Mesenchymal stem cell (in vitro differentiated cells and primary cell): ENCODE results near the gene ZNF862. TPM values are rescaled to one million over a fixed set of nuclear protein-coding genes. Genes with fewer than 3 reads are reported as not detected.

Source experiments
- DNase-seq: peaks from one replicate; pipeline ENCODE4 v3.0.0-alpha.2; 2013
- H2AFZ ChIP-seq: one replicate; pipeline ENCODE4 v1.6.1; 2013; ENCODE audit warnings: low read depth, mild to moderate bottlenecking, control low read depth, inconsistent platforms, low read length, moderate library complexity
- H2AK5ac ChIP-seq: 2 replicates; pipeline ENCODE4 v1.6.1; 2013; ENCODE audit warnings: low read length, moderate library complexity, mild to moderate bottlenecking, inconsistent platforms; ENCODE audit not compliant: severe bottlenecking
- H2BK120ac ChIP-seq: one replicate; pipeline ENCODE4 v1.6.1; 2013; ENCODE audit warnings: low read depth, mild to moderate bottlenecking, inconsistent platforms, low read length, moderate library complexity
- H2BK12ac ChIP-seq, 2 experiments: one replicate each; pipeline ENCODE4 v1.6.1; 2013; ENCODE audit warnings: inconsistent platforms in 2 of 2, low read length in 2 of 2, mild to moderate bottlenecking in 2 of 2, moderate library complexity in 2 of 2, control low read depth in 1 of 2
- H2BK15ac ChIP-seq: one replicate; pipeline ENCODE4 v1.6.1; 2013; ENCODE audit warnings: mild to moderate bottlenecking, low read depth, inconsistent platforms; ENCODE audit not compliant: poor library complexity, severe bottlenecking
- H2BK5ac ChIP-seq: 2 replicates; pipeline ENCODE4 v1.6.1; 2013; ENCODE audit warnings: low read depth, mild to moderate bottlenecking, low read length, control low read depth, inconsistent platforms; ENCODE audit not compliant: poor library complexity, severe bottlenecking
- H3K14ac ChIP-seq, 2 experiments: one replicate each; pipeline ENCODE4 v1.6.1; 2013; ENCODE audit warnings: inconsistent platforms in 2 of 2, low read length in 2 of 2, control low read depth in 1 of 2, mild to moderate bottlenecking in 1 of 2, moderate library complexity in 1 of 2
- H3K18ac ChIP-seq, 2 experiments: one replicate each; pipeline ENCODE4 v1.6.1; 2013; ENCODE audit warnings: inconsistent platforms in 2 of 2, low read length in 2 of 2, control low read depth in 1 of 2, low read depth in 1 of 2, mild to moderate bottlenecking in 1 of 2
- H3K23ac ChIP-seq, 2 experiments: one replicate each; pipeline ENCODE4 v1.6.1; 2013; ENCODE audit warnings: inconsistent platforms in 2 of 2, low read length in 2 of 2, mild to moderate bottlenecking in 2 of 2, moderate library complexity in 2 of 2, control low read depth in 1 of 2
- H3K27ac ChIP-seq: 2 replicates; pipeline ENCODE4 v1.5.1; 2013; ENCODE audit warnings: mild to moderate bottlenecking, moderate library complexity, low read length, control low read depth, inconsistent platforms; ENCODE audit not compliant: poor library complexity, severe bottlenecking
- H3K27me3 ChIP-seq, 2 experiments: 2 replicates each; pipeline versions ENCODE4 v1.6.1 to v1.7.0; 2013; ENCODE audit warnings: low read length in 2 of 2, mild to moderate bottlenecking in 2 of 2, moderate library complexity in 2 of 2, control low read depth in 1 of 2, inconsistent platforms in 1 of 2; ENCODE audit not compliant: control insufficient read depth in 1 of 2, insufficient read depth in 1 of 2
- H3K36me3 ChIP-seq, 2 experiments: 2 replicates each; pipeline versions ENCODE4 v1.6.1 to v1.7.0; 2013; ENCODE audit warnings: low read length in 2 of 2, control low read depth in 1 of 2, inconsistent platforms in 1 of 2, low read depth in 1 of 2, mild to moderate bottlenecking in 1 of 2; ENCODE audit not compliant: insufficient read depth in 2 of 2, control insufficient read depth in 1 of 2
- H3K4ac ChIP-seq, 2 experiments: one replicate each; pipeline ENCODE4 v1.6.1; 2013; ENCODE audit warnings: inconsistent platforms in 2 of 2, low read length in 2 of 2, mild to moderate bottlenecking in 2 of 2, moderate library complexity in 2 of 2, control low read depth in 1 of 2, low read depth in 1 of 2
- H3K4me1 ChIP-seq: 2 replicates; pipeline ENCODE4 v1.6.1; 2013; ENCODE audit warnings: low read depth, low read length, control low read depth; ENCODE audit not compliant: control insufficient read depth, insufficient read depth
- H3K4me2 ChIP-seq: 2 replicates; pipeline ENCODE4 v1.6.1; 2013; ENCODE audit warnings: low read length, mild to moderate bottlenecking, inconsistent platforms; ENCODE audit not compliant: poor library complexity, severe bottlenecking
- H3K4me3 ChIP-seq, 2 experiments: 2 replicates each; pipeline versions ENCODE4 v1.5.1 to v1.7.0; 2013; ENCODE audit warnings: low read length in 2 of 2, mild to moderate bottlenecking in 2 of 2, control low read depth in 1 of 2, low read depth in 1 of 2; ENCODE audit not compliant: insufficient read depth in 1 of 2
- H3K79me1 ChIP-seq: replicated peaks from 2 replicates; pipeline ENCODE4 v1.6.1; 2013; ENCODE audit warnings: mild to moderate bottlenecking, control low read depth, low read length, inconsistent platforms; ENCODE audit not compliant: poor library complexity, severe bottlenecking
- H3K9ac ChIP-seq: 2 replicates; pipeline ENCODE4 v1.7.0; 2013; ENCODE audit warnings: mild to moderate bottlenecking, low read length, moderate library complexity
- H3K9me3 ChIP-seq: 2 replicates; pipeline ENCODE4 v1.7.0; 2013; ENCODE audit warnings: mild to moderate bottlenecking, low read length; ENCODE audit not compliant: control insufficient read depth
- H4K8ac ChIP-seq: one replicate; pipeline ENCODE4 v1.6.1; 2013; ENCODE audit warnings: inconsistent platforms, mild to moderate bottlenecking, low read length, moderate library complexity
- H4K91ac ChIP-seq: one replicate; pipeline ENCODE4 v1.6.1; 2013; ENCODE audit warnings: mild to moderate bottlenecking, low read length, inconsistent platforms
- WGBS: methylation state at CpG from one replicate; pipeline ENCODE4 v1.1.7; 2013; ENCODE audit warnings: mixed read lengths; 5-methylcytosine and 5-hydroxymethylcytosine counted together
- polyA plus RNA-seq, 2 experiments: library from polyadenylated mRNA; stranded (reverse); fragments of 200-250 nt; gene quantifications; one replicate each; pipeline ENCODE4 v1.2.3, GENCODE V29; 2013

The ZNF862 gene
- 4.8 TPM for polyA plus RNA-seq (2013, experiment 1 of 2)
- 3.6 TPM for polyA plus RNA-seq (2013, experiment 2 of 2)

DNA sequence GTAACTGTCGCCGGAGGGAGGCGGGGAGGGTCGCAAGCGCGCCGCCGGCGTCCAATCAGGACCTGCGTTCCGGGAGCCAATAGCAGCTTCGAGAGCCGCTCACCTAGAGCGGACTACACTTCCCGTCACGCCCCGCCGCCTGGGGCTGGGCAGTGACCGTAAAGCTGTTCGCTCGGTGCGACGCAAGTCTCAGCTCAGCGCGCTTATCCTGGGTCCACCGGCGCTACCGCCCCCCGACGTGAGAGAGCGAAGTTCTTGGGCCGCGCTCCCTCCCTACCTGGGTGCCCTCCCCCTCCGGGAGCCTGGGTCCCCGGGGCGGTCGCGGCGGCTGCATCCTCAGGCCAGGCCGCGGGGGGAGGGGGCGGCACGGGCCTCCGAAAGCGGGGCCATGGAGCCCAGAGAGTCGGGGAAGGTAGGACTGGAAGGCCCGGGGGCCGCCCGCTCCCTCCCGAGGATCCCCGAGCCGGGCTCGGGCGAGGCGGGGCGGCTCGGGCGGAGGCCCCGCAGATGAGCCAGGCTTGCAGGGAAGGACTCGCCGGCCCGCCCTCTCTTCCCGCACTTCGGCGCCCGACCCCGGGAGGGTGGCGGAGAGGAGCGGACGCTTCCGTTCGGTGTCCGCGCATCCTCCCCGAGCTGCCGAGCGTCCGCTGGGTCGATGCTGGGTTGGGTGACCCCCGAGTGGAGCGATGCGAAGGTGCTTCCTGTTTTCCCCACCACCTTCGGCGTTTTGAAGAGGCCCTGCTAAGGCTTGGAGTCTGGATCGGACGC, at the start of gene ZNF862:
Gene ZNF862 (plus strand): TSS at position 152 of the 768 bp plus-strand sequence. CDS start 237 bp downstream, at position 389.
- WGBS, result under 1% methylated on average over 77 of the region's 86 CpGs
- Histone ChIP-seq H3K14ac (peak within 1 kb of the TSS in 1 of 2 experiments; percentile 51), H3K9me3 (no peaks in the 10 kb centered on the region), H2BK5ac (peak within 1 kb of the TSS; percentile 46), H2BK120ac (peak within 1 kb of the TSS; percentile 80), H3K23ac (peak within 1 kb of the TSS in 1 of 2 experiments; percentile 6), H3K4ac (peak within 1 kb of the TSS in 1 of 2 experiments; percentile 63), H2AFZ (peak within 1 kb of the TSS; percentile 83), H3K79me1 (peaks cover 17% of the 10 kb centered on the region), H2AK5ac (no peak within 1 kb of the TSS), H2BK12ac (no peak within 1 kb of the TSS), H2BK15ac (peak within 1 kb of the TSS; percentile 70), H3K27ac (peak within 1 kb of the TSS; percentile 46), H3K4me3 (peak within 1 kb of the TSS; percentile 88 to 95), H3K18ac (peak within 1 kb of the TSS; percentile 50 to 81), H3K4me2 (peak within 1 kb of the TSS; percentile 60), H3K27me3 (peaks cover 13 to 19% of the 10 kb centered on the region in 2 experiments), H3K36me3 (no peaks in the 10 kb centered on the region), H4K91ac (peak within 1 kb of the TSS; percentile 73), H4K8ac (peak within 1 kb of the TSS; percentile 67), H3K4me1 (no peaks in the 10 kb centered on the region), H3K9ac (peak within 1 kb of the TSS; percentile 90)
- DNase-seq, result peak; percentile 98

- Histone ChIP-seq H3K18ac (no peak overlapping the region), H2BK5ac (no peak overlapping the region), H3K14ac (no peak overlapping the region), H2AFZ (no peak overlapping the region), H4K91ac (no peak overlapping the region), H2BK15ac (no peak overlapping the region), H3K36me3 (no peaks in the 10 kb centered on the region), H3K4ac (no peak overlapping the region), H2AK5ac (no peak overlapping the region), H3K9me3 (no peaks in the 10 kb centered on the region), H3K23ac (no peak overlapping the region), H3K4me2 (no peak overlapping the region), H3K4me1 (peaks cover 4% of the 10 kb centered on the region), H2BK120ac (no peak overlapping the region), H4K8ac (no peak overlapping the region), H3K79me1 (no peaks in the 10 kb centered on the region), H3K27me3 (peaks cover 55 to 68% of the 10 kb centered on the region in 2 experiments), H3K27ac (no peak overlapping the region), H3K9ac (no peak overlapping the region), H2BK12ac (no peak overlapping the region), H3K4me3 (no peak overlapping the region)
- 90% methylated on average over 11 of the region's 19 CpGs for WGBS
- no peak for DNase-seq
Measured at GRCh38 chr7:149789101-149789500, 49.1 kb upstream of the ZNF862 start.

DNA sequence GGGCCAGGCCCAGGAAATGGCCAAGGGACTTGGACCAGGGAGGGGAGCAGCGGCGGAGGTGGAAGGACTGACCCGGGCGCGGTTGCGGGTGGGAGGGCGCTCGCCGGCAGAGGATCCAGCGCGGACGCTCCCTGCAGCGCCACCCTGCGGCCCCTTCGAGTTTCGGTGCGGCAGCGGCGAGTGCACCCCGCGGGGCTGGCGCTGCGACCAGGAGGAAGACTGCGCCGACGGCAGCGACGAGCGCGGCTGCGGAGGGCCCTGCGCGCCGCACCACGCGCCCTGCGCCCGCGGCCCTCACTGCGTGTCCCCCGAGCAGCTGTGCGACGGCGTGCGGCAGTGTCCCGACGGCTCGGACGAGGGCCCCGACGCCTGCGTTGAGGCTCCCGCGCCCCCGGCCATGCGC, 48.0 kb upstream of the ZNF862 start:
- Histone ChIP-seq H3K18ac (no peak overlapping the region), H3K4me3 (no peak overlapping the region), H2BK120ac (no peak overlapping the region), H3K4me1 (peaks cover 4% of the 10 kb centered on the region), H3K4ac (no peak overlapping the region), H3K36me3 (no peaks in the 10 kb centered on the region), H2AFZ (no peak overlapping the region), H2BK15ac (no peak overlapping the region), H4K8ac (no peak overlapping the region), H2BK12ac (no peak overlapping the region), H3K79me1 (no peaks in the 10 kb centered on the region), H2AK5ac (no peak overlapping the region), H3K27ac (no peak overlapping the region), H3K14ac (no peak overlapping the region), H3K27me3 (peaks cover 60 to 71% of the 10 kb centered on the region in 2 experiments), H3K9me3 (no peaks in the 10 kb centered on the region), H3K9ac (no peak overlapping the region), H3K4me2 (no peak overlapping the region), H4K91ac (no peak overlapping the region), H2BK5ac (no peak overlapping the region), H3K23ac (no peak overlapping the region)
- 7% methylated on average over 15 of the region's 56 CpGs for WGBS
- DNase-seq, result peak; percentile 24

- Histone ChIP-seq H3K27ac (no peak overlapping the region), H3K4me1 (peaks cover 4% of the 10 kb centered on the region), H3K9me3 (no peaks in the 10 kb centered on the region), H3K36me3 (no peaks in the 10 kb centered on the region), H3K23ac (no peak overlapping the region), H2BK12ac (no peak overlapping the region), H3K4me3 (no peak overlapping the region), H4K91ac (no peak overlapping the region), H3K9ac (no peak overlapping the region), H3K27me3 (peaks cover 62 to 78% of the 10 kb centered on the region in 2 experiments), H2AK5ac (no peak overlapping the region), H3K14ac (no peak overlapping the region), H4K8ac (no peak overlapping the region), H2BK5ac (no peak overlapping the region), H2AFZ (no peak overlapping the region), H3K4ac (no peak overlapping the region), H2BK15ac (no peak overlapping the region), H3K4me2 (no peak overlapping the region), H3K18ac (no peak overlapping the region), H2BK120ac (no peak overlapping the region), H3K79me1 (no peaks in the 10 kb centered on the region)
- WGBS, result 82% methylated on average over 10 of the region's 14 CpGs
- DNase-seq, result no peak
Measured at GRCh38 chr7:149790754-149791360, 47.3 kb upstream of the ZNF862 start.
